ENCODE data around the gene TCERG1L.
"Not testable (repeated sequence)": the region's sequence is repeated elsewhere in the genome, so short reads cannot be mapped to it uniquely, and the experiment has no call there.

TCERG1L gene

DNA sequence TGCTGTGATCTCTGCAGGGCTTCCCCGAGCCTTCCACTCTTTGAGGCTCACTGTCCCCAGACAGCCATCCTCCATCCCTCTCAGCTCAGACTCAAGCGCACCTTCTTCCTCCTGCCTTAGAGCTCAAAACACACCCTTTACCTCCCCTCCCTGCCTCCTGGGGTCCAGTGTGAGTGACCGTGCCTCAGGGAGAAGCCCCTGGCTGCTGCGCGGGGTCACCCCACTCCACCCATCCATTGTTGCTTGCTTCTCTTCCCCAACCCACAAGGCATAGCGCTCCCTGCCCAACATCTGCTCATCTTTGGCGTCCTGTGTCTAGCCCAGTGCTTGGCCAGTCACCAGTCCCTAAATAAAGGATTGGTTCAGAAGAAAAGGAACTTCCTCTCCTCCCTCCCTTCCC, 170.3 kb downstream of the TCERG1L start:
- DNase-seq, result no peak

- DNase-seq, result no peak
Measured at GRCh38 chr10:131140606-131141005, 170.9 kb downstream of the TCERG1L start.

GRCh38 chr10:131137223-131137622, 174.3 kb downstream of the TCERG1L start:
- no peak for DNase-seq

- not testable (repeated sequence) for DNase-seq
Measured at GRCh38 chr10:131136336-131136735, 175.2 kb downstream of the TCERG1L start.

GRCh38 chr10:131135716-131136115, 175.8 kb downstream of the TCERG1L start:
- no peak for DNase-seq

GRCh38 chr10:131134651-131135050, 176.9 kb downstream of the TCERG1L start:
- no peak for DNase-seq

GRCh38 chr10:131134001-131134576, 177.4 kb downstream of the TCERG1L start:
- DNase-seq, result no peak

DNA sequence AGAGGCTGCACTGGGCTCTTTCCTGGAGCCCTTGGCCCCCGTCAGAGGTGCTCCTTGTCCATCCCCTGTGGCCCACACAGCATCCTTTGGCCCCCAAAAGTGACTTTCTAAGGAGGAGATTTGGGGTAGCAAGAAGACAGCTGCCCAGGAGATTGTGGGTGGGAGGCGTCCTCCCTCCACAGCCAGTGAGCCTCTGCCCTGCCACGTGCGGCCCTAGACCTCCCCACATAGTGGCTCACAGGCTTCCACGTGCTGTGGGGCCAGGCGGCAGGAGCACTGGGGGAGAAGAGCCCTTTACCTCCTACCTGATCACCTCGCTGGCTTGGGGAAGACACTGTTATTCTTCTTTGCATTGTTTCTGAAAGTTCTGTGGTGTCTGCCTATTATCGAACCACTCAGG, 178.8 kb downstream of the TCERG1L start:
- no peak for DNase-seq

DNA sequence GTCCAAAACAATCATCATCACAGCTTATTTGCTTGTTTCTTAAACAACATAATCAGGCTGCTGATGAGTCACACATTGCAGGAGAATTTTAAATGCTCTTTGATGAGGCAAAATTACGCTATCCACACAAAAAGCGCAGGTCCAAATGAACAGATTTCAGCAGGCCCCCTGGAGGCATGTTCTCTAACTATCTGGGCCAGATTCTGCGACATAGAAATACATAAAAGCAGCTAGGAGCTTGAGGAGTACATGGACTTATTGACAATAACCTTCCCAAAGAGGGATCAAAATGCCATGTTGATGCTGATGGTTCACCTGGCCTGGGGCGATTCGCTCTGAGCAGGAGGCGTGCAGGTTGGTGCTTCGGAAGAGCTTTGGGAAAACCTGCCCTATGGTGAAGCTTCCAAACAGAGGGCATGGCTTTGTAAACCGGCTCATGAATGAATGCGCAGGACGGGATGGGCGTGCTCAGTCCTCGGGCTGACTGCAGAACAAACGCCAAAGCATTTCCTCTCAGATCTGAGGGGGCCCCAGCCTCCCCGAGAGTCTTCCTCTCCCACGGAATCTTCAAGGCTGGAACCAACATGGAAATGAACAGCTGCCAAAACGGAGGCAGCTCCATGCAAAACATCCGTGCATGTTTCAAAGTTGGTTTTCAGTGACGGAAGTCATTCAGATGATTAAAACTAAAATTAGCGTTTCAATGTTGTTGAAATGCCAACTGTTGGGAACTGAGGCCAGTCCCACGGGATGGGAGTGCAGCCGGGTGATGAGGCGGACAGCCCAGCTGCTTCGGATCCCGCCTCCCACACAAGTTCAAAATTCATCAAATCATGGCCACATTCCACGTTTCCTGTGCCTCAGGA, 179.6 kb downstream of the TCERG1L start:
- DNase-seq, result no peak

DNA sequence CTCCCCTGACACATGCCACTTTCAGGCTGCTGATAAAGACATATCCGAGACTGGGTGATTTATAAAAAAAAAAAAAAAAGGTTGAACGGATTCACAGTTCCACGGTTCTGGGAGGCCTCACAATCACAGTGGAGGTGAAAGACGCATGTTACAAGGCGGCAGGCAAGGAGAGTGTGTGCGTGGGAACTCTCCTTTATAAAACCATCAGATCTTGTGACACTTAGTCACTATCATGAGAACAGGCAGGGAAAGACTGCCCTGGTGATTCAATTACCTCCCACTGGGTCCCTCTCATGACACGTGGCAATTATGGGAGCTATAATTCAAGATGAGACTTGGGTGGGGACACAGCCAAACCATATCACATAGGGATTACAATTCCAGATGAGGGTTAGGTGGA, 181.5 kb downstream of the TCERG1L start:
- DNase-seq, result no peak

- DNase-seq, result no peak
Measured at GRCh38 chr10:131129544-131129943, 182.0 kb downstream of the TCERG1L start.

GRCh38 chr10:131128731-131129130, 182.8 kb downstream of the TCERG1L start:
- no peak for DNase-seq

- DNase-seq, result no peak
Measured at GRCh38 chr10:131127610-131128009, 183.9 kb downstream of the TCERG1L start.

- DNase-seq, result no peak
Measured at GRCh38 chr10:131127138-131127589, 184.4 kb downstream of the TCERG1L start.

GRCh38 chr10:131126321-131127137, 185.0 kb downstream of the TCERG1L start:
- no peak for DNase-seq

- DNase-seq, result no peak
Measured at GRCh38 chr10:131125511-131126225, 185.9 kb downstream of the TCERG1L start.

DNA sequence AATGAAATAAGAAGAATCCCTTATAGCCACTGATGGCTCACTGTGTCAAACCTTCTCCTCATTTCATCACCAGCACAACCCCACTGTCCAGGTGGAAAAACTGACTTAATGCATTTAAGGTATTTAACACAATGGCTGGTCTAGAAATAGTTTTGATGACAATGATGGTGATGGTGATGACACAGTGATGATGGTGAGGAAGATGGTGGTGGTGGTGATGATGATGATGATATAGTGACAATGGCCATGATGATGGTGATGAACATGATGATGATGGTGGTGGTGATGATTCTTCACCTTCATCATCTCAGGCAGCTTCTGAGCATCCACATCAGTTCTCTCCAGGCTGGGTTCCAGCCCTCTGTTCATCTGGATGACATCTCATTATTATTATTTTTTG, 186.6 kb downstream of the TCERG1L start:
- DNase-seq, result no peak

GRCh38 chr10:131123496-131123895, 188.0 kb downstream of the TCERG1L start:
- DNase-seq, result no peak

- no peak for DNase-seq
Measured at GRCh38 chr10:131121511-131122035, 189.9 kb downstream of the TCERG1L start.

DNA sequence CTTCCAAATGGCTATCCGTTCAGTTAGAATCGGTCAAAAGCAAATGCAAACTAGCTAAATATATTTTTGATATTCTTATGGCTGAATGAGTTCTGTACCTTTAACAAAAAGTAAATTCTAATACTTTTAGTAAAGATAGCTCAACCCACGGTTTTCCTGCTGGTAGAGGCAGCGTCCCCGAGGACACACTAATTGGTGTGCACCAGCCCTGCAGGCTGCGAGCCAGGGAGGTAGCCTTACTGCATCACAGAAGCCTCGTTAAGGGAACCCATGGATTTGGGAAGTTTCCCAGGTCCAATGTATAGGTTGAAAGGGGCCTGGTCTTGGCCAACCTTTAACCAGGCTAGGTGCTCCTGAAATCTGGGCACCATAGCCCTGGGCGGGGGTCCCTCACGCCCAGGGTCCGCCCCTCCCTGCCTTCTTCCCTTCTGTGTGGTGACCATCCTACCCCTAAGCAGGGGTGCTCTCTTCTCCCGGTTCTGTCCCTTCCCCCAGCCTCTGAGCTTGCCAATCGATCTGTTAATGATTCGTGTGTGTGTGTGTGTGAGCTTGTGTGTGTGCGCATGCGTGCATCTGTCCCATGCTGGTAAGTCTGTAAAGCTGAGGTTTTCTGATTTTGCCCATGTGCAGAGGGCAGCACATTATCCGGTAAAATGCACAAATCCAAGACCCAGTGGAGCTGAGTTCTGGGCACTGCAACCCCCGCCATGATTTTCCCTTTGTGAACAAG, 191.7 kb downstream of the TCERG1L start:
- DNase-seq, result no peak

DNA sequence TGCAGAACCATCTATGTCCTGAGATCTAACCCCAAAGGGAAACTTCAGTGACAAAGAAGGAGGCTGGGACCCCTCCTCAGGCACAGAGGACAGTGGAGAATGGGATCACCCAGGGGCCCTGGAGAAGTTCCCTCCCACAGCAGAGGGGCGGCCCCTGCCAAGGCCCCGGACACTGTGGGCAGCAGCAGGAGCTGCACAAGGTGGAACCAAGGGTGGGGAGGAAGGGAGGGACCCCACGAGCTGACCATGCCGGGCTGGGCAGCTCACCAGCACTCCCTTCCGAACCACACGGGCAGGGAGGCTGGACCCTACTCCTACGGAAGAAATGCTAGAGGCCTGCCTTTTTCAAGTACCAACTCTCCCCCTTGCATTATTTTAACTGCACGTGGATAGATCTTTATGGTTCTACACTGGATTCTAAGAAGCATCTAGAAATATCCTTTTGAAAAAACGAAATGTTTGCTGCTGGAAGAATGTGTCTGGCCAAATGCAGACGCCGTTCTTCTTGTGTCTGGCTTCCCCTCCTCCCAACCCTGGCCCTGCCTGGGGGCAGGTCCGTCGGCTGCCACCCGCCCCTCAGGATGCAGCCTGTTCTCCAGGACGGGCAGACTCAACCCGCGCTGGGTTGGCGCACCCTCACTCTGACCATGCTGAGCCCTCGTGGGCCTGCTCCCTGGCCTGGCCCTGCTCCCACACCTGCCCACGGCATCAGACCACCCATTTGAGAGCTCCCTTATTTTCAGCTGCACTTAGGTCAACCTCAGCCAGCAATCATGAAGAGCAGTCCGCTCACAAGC, 193.9 kb downstream of the TCERG1L start:
- DNase-seq, result no peak
